22Rv1 (cell line): ENCODE measurements around the gene ANAPC13.

Source experiments
- CTCF ChIP-seq: fragments of 450-650 bp; IDR thresholded peaks from 2 replicates; pipeline ENCODE4 v1.5.1; 2017; ENCODE audit warnings: mild to moderate bottlenecking
- ZFX ChIP-seq: fragments of 450-650 bp; IDR thresholded peaks from 2 replicates; pipeline ENCODE4 v1.6.1; 2017; ENCODE audit warnings: antibody characterized with exemption, borderline replicate concordance

DNA sequence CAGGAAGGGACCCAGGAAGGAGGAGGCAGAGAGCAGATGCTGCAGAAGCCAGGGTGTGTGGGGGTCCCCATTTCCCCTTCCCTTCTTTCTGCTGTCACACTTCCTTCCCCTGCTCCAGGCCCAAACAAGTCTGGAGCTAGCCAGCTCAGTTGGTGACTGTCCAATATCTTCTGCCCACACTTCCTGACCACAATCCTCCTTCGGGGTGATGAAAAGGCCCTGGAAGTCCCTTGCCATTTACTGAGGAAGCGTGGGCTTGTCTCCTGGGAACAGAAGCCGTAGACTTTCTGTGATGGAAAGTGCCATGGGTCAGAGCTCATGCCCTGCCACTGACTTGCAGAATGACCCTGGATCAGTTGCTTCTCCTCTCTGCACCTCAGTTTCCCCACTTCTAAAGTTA is 39.0 kb downstream of the ANAPC13 start:
- TF ChIP-seq CTCF (no peak), ZFX (no peak)
